NCI-H526 (cell line): ENCODE data around the gene TAF8.
"Not testable (repeated sequence)": the region's sequence is repeated elsewhere in the genome, so short reads cannot be mapped to it uniquely, and the experiment has no call there.

Source experiments
- DNase-seq, 2 experiments: peaks; one replicate each; lab custom pipeline; 2025; lab: John Stamatoyannopoulos, UW

The TAF8 gene

GRCh38 chr6:42029062-42029685, 21.1 kb upstream of the TAF8 start:
- DNase-seq = no peak

- DNase-seq = no peak
These were observed 20.4 kb upstream of the TAF8 start for GRCh38 chr6:42029881-42030280.

GRCh38 chr6:42030585-42031506, 19.5 kb upstream of the TAF8 start:
- no peak for DNase-seq

GRCh38 chr6:42032366-42032765, 18.0 kb upstream of the TAF8 start:
- DNase-seq = no peak

- DNase-seq = not testable (repeated sequence)
These were observed 12.7 kb upstream of the TAF8 start for GRCh38 chr6:42037669-42038068.

GRCh38 chr6:42038163-42038562, 12.2 kb upstream of the TAF8 start:
- DNase-seq = no peak

GRCh38 chr6:42038811-42039408, 11.4 kb upstream of the TAF8 start:
- no peak for DNase-seq

- DNase-seq = no peak
These were observed 9.4 kb upstream of the TAF8 start for GRCh38 chr6:42040856-42041480.

GRCh38 chr6:42041481-42042053, 8.8 kb upstream of the TAF8 start:
- no peak for DNase-seq

- no peak for DNase-seq
These were observed 8.2 kb upstream of the TAF8 start for GRCh38 chr6:42042108-42042507.

- peak; percentile 73 to 85 for DNase-seq
These were observed 6.4 kb upstream of the TAF8 start for GRCh38 chr6:42043787-42044475.

- DNase-seq = no peak
These were observed 4.5 kb upstream of the TAF8 start for GRCh38 chr6:42045538-42046460.

GRCh38 chr6:42046464-42047212, 3.7 kb upstream of the TAF8 start:
- DNase-seq = no peak

- no peak for DNase-seq
These were observed 3.1 kb upstream of the TAF8 start for GRCh38 chr6:42047213-42047590.

- peak in 1 of 2 experiments; percentile 53 for DNase-seq
These were observed 2.4 kb upstream of the TAF8 start for GRCh38 chr6:42047790-42048405.

- DNase-seq = no peak
These were observed 1.1 kb upstream of the TAF8 start for GRCh38 chr6:42049116-42049809.

GRCh38 chr6:42049948-42050296, 402 bp upstream of the TAF8 start:
- no peak for DNase-seq

- DNase-seq = no peak
These were observed 937 bp downstream of the TAF8 start for GRCh38 chr6:42051268-42051653.

GRCh38 chr6:42053601-42054000, 3.3 kb downstream of the TAF8 start:
- no peak for DNase-seq
